Activated T-cell treated with anti-CD3 and anti-CD28 coated beads for 4 hours (primary cell): ENCODE measurements around the gene CHRNA4.
"Not testable (repeated sequence)": the region's sequence is repeated elsewhere in the genome, so short reads cannot be mapped to it uniquely, and the experiment has no call there.

Source experiments
- DNase-seq: peaks from one replicate; pipeline ENCODE4 v3.0.0-alpha.2; 2020

CHRNA4 gene

DNA sequence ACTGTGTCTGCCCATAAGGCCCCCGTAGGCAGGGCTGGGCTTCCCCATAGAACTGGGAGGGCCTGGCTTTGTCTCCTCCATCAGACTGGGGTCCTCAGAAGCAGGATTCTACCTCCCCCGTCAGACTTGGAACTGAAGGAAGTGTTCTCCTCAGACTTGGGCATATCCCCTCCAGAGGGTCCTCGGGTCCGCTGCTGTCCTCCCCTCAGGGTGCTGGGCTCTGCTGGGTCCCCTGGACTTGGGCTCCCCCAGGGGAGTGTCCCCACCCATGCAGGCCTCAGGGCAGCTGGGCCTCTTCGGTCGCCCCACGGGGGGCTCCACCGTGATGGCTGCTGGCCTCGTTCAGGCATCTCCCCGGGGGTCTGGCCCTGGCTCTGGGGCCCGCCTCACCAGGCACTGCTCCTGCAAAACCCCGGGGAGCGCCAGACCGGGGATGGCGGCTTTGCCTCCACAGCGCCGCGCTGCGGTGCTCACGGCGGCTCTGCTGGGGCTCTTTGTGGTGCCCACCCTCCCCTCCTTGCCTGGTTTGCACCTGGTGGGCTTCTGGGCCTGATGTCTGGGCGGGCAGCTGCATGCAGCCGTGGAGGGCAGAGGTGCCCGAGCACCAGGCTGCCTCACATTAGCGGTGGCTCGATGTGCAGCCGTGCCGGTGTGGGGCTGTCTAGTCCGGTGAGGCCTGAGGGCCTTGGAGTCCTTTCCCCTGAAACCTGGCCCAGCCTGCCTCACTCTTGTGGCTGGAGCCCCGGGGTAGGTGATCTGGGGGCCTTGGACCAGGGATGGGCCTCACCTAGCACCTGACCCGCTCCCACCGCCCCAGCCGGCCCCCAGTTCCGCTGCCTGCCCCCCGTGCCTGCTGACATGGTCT lies 54.2 kb downstream of the CHRNA4 start:
- DNase-seq: no peak

GRCh38 chr20:63305933-63306672 lies 55.0 kb downstream of the CHRNA4 start:
- not testable (repeated sequence) for DNase-seq

- no peak for DNase-seq
Measured at GRCh38 chr20:63305393-63305792, 55.8 kb downstream of the CHRNA4 start.

DNA sequence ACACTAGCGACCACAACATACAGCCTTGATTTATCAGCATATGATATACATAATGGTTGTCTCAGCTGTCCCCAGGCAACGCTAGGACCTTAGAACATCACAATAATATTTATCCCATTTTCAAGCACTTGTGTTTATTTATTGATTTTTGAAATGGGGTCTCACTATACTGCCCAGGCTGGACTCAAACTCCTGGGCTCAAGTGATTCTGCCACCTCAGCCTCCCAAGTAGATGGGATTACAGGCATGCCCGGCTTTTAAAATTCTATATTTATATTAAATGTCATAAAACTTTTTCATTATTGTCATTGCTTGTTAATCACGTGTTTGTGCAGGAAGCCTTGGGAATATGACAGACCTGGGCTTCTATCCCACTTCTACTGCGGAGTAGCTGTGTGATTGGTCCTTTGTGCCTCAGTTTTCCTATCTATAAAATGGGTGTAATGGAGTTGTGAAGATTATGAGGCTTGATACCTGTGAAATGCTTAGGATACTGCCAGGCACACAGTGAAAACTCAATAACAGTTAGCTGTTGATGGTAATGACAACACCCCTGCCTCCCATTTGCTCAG lies 58.0 kb downstream of the CHRNA4 start:
- DNase-seq: no peak

DNA sequence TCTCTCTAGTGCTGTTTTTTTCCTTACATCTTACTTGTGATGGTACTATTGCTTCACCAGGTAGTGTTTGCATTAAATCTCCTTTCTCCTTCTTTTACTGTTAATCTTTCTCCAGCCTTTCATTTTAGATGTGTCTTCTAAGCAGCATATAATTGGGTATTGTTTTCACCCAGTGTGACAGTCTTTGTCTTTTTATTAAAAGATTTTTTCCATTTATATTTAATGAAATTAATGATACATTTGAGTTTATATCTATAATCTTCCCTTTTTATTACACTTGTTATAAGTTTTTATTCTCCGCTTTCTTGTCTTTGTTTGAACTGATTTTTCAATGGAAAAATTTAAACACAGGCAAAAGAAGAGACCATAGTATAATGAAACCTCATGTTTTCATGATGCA lies 59.5 kb downstream of the CHRNA4 start:
- DNase-seq: no peak

DNA sequence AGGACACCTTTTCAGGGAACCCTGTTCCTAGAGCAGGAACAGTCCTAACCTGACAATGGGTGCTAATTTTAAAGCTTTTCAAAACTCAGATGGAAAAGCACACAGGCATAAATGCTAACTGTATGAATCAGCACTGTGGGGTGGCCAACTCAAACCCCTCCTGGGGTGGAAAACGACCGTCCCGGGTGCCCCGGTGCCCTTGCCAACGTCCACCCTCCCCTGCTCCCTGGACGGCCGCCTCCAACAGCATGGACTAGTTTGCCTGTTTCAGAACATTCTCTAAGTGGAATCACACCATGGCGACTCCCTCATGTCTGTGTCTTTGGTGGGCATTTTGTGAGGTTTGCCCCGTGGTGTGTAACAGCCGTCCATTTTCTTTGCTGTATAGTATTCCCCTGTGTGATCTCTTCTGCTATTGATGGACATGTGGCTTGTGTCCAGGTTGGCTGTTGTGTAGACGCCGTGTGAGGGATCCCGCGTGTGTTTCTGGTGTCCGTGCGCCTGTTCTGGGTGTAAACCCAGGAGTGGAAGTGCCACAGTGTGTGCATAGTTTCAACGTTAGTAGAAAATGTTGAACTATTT lies 62.3 kb downstream of the CHRNA4 start:
- DNase-seq: no peak

GRCh38 chr20:63297796-63298572 lies 63.2 kb downstream of the CHRNA4 start:
- DNase-seq: no peak

GRCh38 chr20:63297371-63297781 lies 63.8 kb downstream of the CHRNA4 start:
- no peak for DNase-seq

DNA sequence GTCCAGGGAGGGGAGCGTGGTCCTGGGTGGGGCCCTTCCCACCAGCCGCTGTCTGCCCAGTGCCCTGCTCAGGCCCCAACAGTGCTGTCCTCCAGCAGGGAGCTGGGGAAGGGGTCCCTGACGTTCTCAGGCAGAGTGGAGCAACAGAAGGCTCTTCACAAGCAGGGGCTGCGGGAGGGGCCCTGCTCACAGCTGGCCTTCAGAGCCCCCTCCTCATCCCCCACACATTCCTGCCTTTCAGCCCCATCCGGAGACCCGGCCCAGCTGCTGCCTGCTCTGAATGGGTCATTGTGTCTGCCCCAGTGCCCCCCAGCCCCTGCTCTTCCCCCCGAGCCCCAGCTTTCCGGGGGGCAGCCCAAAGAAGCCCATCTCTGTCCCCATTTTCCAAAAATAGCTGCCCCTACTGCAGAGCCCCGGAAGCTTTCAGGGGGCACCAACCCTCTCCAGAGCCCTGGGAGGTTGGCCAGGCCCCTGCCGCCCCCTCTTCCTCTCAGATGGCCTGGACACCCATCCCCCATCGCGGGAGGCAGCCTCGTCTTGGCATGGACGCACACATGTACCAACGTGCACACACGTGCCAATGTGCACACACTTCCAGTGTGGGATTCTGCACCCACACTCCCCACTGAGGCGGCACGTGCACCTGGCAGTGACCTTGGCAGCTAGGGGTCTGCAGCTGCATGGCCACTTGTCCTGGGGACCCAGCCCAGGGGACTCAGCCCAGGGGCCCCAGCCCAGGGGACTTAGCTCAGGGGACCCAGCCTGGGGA lies 64.4 kb downstream of the CHRNA4 start:
- DNase-seq: no peak

- no peak for DNase-seq
Measured at GRCh38 chr20:63295846-63296245, 65.3 kb downstream of the CHRNA4 start.

- DNase-seq: no peak
Measured at GRCh38 chr20:63295422-63295821, 65.7 kb downstream of the CHRNA4 start.

DNA sequence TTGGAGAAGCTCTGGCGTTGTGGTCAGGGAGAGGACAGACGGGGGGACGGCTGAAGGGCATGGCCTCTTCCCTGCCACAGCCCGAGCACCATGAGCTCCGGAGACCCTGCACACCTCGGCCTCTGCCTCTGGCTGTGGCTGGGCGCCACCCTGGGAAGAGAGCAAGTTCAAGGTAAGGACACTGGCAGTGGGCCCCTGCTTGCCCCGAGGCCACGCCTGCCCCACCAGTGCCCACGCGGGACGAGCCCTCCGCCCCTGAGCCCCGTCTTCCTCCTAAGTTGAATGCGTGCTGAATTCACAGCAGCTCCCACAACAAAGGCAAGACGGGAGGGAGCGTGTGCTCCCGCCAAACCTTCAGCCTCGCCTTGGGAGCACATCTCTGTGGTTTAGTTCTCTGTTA lies 66.1 kb downstream of the CHRNA4 start:
- no peak for DNase-seq

GRCh38 chr20:63294536-63294900 lies 66.6 kb downstream of the CHRNA4 start:
- DNase-seq: no peak

DNA sequence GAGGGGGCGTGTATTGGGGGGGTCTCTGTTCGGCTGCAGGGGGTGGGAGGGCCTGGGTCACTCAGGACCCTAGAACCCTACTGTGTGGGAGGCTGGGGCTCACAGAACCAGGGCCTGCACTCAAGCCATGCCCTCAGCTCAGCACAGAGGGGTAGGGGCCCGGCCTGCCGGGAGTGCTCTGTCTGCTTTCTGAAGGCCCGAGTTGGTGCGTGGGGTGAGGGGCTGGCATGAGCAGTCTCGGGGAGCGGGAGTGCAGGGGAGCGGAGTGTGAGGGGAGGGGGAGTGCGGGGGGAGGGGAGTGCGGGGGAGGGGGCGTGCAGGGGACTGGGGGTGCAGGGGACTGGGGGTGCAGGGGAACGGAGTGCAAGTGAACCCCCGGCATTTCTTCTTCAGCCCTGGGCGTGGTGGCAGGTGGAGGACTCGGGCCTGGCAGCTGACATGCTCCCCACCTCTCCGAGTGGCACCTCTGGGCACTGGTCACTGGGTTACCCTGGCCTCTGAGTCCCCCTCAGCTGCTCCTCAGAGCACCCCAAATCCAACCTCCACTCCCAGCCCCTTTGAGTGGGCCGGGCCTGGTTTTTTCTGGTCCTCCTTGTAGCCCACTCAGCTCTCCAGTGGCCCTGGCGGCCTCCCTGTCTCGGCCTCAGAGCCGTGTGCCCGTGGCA lies 67.1 kb downstream of the CHRNA4 start:
- no peak for DNase-seq

DNA sequence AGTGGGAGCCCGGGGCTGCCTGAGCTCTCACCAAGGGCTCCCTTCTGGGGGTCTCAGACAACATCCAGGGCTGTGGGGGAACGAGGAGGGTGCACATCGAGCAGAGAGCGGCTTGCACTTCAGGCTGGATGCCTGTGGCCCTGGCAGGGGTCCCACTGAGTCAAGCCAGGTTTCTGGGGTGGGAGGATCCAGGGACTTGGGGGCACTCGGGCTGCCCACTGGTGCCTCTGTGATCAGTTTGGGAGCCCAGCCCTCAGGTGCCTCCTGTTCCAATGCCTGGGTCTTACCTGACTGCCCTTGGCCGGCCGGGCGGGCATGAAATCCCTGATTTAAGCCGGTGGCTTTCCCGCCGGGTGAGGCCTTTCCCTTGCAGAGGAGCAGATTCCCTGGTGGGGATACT lies 67.7 kb downstream of the CHRNA4 start:
- DNase-seq: no peak
